LHCN-M2 (cell line): Measurements from ENCODE around the gene PRKAR1B. TPM values are rescaled to one million over a fixed set of nuclear protein-coding genes. Genes with fewer than 3 reads are reported as not detected.

ENCODE experiments used
- DNase-seq: peaks from one replicate; pipeline ENCODE4 v3.0.0-alpha.2; 2012; ENCODE audit warnings: low read depth
- total RNA-seq: library from RNA; depleted of rRNA; stranded (reverse); fragments of >200 nt; gene quantifications from 2 replicates; pipeline ENCODE4 v1.2.3, GENCODE V29; 2014

PRKAR1B gene
- total RNA-seq, 1 experiment from 2014 or later: 23.0 TPM

DNA sequence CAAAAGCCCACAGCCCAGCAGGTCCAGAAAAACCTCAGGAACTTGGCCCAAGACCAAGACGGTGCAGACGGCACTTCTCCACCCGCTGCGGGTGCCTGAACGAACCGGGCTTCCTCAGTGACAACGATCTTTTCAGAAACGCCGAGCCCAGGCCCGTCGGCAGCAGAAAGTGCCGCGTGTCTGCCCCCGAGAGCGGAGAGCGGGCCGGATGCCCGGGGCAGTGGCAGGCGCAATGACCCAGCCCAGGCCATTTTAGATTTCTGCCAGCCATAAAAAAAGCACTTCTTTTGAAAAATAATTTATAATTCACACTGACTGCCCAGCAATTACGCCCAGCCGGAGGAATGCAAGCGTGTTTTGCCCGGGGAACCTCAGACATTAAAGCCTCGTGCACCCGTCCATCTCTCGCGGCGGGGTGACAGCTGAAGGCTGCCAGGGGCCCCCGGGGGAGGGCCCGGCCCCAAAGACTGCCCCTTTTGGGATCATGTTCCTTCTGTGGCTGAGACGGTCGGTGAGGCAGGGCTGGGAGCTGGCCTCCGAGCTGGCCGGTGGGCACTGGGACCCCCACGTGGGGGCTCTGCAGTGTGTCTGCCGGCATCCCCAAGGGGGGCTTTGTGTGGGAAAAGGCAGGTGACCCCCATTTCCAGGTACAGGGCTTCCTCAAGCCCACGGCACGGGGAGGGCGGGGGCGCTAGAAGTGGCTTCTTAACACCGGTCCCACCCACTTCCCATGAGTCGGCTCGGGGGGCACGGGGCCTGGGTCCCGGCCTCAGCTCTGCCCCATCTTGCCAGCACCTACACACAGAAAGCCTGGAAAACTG lies 136.1 kb downstream of the PRKAR1B start:
- DNase-seq: peak; percentile 58

DNA sequence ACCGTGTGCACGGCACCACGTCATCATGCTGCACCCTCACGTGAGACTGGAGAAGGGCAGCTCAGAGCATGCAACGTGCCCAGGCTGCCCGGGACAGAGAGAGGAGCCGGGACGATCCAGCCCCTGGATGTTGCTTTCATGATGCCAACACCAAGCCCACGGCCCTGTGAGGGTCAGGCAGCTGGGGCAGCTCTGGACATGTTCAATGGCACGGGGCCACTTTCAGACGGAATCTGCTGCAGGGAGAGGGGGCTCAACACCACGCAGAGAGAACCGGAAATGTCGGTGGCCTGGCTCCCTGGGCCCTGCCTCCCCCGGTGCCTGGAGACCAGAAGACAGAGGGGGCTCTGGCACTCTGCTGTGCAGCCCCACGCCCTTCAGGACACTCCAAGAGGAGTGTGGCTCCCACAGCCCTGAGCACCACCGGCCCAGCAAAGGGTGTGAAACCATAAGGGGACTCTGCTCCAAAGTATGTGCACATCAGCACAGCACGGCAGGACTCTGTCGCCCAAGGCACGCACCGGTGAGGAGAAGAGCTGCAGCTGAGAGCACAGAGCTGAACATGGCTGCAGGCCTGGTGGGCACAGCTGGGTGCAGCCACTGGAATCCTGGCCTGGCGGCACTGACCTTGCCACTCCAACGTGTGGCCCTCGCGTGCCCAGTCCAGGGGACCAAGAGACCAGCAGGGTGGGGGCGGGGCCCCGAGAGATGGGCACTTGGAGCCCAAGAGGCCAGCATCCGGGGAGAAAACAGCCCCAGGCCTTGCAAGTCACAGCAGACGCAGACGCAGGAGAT lies 137.1 kb downstream of the PRKAR1B start:
- no peak for DNase-seq

GRCh38 chr7:587767-588166 lies 139.3 kb downstream of the PRKAR1B start:
- DNase-seq: no peak

DNA sequence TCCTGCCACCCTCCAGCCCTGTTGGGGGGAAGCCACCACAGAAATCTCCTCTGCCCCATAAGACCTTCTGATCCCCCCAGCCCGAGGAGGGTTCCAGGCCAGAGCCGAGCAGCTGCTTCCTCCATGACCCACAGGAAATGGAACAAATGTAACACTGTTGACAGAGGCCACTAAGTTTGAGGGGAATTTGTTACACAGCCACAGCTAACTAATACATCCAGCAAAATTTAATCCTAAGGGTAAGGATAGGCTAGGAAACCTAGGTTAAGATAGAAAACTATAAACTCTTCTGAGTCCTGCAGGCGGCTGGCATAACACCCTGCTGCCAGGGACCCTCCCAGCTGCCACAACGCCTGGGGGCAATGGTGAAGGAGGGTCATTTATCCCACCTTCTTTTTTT lies 140.6 kb downstream of the PRKAR1B start:
- DNase-seq: no peak

- DNase-seq: no peak
Measured at GRCh38 chr7:585873-586272, 141.2 kb downstream of the PRKAR1B start.

GRCh38 chr7:585229-585711 lies 141.8 kb downstream of the PRKAR1B start:
- DNase-seq: no peak

GRCh38 chr7:584820-585219 lies 142.3 kb downstream of the PRKAR1B start:
- DNase-seq: no peak

DNA sequence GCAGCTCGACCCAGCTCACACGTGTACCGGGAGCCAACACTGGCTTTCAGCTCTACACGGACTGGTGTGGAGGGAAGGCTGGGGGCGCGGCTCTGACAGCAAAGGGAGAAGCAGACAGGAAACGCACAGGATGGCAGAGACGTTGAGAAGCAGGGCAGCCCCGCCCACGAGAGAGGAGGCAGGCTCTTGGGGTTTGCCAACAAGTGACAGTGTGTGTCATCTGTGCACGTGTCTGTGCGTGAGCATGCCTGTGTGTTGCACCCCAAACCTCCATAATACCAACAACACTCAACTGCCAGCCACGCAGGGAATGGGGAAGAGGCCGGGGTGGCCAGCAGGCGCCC lies 143.0 kb downstream of the PRKAR1B start:
- DNase-seq: no peak

DNA sequence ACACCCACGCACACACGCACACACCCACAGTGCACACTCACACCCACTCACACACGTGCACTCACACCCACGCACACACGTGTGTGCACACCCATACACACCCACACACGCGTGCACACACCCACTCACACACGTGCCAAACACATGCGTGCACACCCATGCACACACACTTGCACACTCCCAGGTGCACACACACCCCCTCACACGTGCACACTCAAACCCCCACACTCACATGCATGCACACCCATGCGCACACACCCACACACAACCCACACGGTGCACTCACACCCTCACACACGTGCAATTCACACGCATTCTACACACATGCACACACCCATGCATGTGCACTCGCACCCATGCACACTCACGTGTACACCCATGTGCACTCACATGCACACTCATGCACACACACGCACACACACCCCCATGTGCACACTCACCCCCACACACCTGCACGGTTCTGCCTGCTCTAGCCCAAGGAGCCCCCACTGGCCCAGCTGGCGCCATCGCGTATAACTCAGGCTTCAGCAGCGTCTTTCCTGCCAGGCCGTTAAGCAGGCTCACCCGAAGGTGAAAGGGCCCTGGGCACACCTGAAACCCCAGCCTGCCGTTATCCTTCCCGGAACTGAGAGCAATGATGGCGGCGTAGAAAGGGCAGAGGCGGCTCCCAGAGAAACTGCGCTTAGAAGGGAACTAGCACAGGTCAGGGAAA lies 143.5 kb downstream of the PRKAR1B start:
- no peak for DNase-seq

DNA sequence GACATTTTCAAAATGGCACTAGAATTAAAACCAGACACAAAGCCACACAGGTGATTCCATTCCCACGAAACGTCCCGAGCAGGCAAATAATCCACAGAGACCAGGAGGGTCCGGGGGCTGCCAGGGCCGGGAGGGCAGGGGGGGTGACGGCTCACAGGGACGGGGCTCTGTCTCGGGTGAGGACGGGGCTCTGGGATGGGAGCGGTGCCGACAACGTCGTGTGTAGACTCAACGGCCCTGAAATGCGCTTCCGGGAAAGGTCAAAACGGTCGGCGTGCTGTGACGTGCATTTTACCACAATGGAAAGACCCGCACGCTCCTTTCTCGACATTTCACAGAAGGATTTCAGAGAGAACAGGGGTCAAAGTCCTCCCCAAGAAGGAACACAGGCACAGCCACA lies 144.2 kb downstream of the PRKAR1B start:
- DNase-seq: no peak

DNA sequence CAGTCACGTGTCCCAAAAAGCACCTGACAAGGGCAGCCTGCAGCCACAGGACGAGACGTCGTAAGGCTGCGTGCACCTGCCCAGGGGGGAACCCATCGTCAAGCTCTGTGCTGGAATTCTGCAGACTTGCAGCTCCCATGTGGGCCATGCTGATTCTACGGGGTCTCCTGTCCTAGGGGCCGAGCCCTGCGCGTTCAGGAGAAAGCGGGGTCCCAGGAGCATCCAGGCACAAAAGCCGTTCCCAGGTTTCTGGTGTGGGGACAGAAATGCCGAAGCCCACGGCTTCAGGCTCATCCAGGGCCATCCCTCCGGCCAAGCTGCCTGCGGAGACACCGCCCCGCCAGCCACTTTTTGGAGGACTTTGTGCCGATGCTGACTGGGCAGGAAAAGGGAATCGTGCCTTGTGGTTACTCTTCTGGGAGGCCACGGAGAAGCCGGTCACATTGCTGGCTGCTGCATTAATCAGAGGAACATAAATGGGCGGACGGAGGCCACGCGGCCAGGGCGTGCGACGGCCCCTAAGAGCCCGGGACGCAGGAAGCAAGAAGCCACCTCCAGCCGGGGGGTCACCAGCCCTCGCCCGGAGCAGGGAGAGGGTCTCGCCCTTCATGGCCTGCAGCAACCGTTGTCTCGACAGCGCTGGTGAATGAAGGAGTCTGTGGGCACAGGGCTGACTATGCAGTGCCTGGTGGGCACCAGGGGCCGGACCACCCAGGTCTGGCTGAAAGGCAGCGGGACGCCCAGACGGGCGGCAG lies 144.8 kb downstream of the PRKAR1B start:
- DNase-seq: no peak

GRCh38 chr7:578386-578785 lies 148.7 kb downstream of the PRKAR1B start:
- no peak for DNase-seq

GRCh38 chr7:577741-578370 lies 149.2 kb downstream of the PRKAR1B start:
- DNase-seq: peak; percentile 82

- no peak for DNase-seq
Measured at GRCh38 chr7:577278-577665, 149.8 kb downstream of the PRKAR1B start.

DNA sequence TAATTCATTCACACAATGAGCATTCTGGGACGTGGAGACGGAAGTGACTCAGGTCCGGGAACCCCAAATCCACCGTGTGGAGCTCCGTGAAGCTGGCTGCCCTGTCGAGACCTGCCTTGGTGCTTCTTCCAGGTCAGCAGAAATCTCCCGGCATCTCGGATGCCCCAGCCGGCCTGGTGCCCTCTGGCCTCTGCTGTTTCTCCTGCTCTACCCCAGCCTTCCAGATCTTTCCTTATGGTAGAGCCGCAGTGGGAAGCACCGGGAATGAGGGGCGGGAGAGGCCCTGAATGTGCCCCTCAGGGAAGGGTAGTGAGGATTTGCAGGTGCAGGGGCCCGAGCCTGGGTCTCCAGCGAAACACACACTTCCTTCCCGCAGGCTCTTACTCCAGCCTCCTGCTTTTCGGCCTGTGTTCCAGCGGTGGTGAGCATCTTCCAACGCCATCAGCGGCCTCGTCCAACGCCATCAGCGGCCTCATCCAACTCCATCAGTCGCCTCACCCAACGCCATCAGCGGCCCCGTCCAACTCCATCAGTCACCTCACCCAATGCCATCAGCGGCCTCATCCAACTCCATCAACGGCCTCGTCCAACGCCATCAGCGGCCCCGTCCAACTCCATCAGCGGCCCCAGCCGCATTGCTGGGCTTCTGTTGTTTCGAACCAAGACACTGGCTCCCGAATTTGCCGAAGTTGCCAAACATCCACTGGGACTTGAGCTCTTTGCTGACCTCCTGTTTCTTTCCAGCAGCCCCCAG lies 150.4 kb downstream of the PRKAR1B start:
- no peak for DNase-seq

GRCh38 chr7:575425-576366 lies 151.4 kb downstream of the PRKAR1B start:
- DNase-seq: no peak

DNA sequence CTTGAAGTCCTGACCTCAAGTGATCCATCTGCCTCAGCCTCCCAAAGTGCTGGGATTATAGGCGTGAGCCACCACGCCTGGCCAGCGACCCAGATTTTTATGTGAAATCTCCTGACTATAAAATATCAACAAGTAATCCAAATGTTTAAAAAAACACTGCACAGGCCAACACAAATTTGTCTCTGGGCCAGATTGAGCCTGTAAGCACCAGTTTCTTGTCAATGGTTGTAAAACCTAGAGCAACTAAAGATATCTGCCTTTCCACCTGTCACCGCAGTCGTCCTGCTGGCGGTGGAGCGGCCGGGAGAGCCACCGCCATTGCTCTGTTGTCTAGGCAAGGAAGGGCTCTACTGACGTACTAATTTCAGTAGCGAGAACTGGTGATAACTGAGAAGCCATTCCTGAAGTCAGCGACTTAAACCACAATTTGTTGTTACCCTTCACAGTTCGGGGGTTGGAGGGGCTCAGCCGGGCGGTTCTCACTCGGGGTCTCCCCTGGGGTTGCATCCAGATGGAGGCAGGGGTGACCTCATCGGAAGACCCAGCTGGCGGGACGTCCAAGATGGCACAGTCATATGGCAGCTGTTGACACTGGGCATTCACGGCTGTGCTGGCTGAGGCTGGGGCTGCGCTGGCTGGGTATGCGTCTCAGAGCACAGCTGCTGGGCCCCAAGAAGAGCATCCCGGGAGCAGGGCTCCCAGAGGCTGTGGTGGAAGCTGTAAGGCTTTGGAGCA lies 152.3 kb downstream of the PRKAR1B start:
- DNase-seq: no peak

DNA sequence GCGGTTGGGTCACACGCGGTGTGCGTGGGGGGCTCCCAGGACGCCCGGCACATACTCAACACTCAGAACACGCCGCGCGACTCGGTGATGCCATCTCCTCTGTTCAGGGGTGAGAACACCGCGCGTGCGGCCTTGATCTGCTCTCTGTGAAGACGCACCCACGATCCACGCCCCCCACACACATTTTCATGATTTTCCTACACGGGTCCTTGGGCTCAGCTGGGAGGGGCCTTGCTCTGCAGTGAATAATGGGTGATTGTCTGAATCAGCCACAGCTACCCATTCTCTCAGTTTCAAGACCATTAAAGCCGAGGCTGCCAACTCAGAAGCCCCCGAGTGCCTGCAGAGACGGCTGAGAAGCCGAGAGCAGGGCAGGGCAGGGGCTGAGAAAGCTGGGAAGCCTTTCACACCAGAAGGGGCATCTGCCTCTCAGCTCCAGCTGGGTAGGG lies 153.1 kb downstream of the PRKAR1B start:
- DNase-seq: no peak
